Measurements from ENCODE around the gene TMEM82. TPM values are rescaled to one million over a fixed set of nuclear protein-coding genes. Genes with fewer than 3 reads are reported as not detected.

The TMEM82 gene
- total RNA-seq, 2 experiments from 2014 or later: not detected

GRCh38 chr1:15733218-15733725 lies 9.0 kb upstream of the TMEM82 start:
- H3K9me3 Mint-ChIP-seq: no peaks in the 10 kb centered on the region
- DNase-seq (no peak), ATAC-seq (ENCODE audit: poor library complexity) (no peak)
- peaks cover 46% of the 10 kb centered on the region for H3K36me3 ChIP-seq (ENCODE audit: insufficient read depth, low read length)
- POLR2A ChIA-PET: no interaction called here
- CTCF ChIA-PET: no interaction called here
- no peaks in the 10 kb centered on the region for H3K4me1 ChIP-seq (ENCODE audit: insufficient read depth, low read length)
- no peak overlapping the region for H3K27ac Mint-ChIP-seq
- peaks cover 33% of the 10 kb centered on the region for H3K36me3 Mint-ChIP-seq (ENCODE audit: low read depth)
- H3K4me1 Mint-ChIP-seq (ENCODE audit: low read depth): no peaks in the 10 kb centered on the region
- H3K9me3 ChIP-seq (ENCODE audit: control insufficient read depth in 1 of 2, insufficient read depth in 1 of 2, low read length in 2 of 2): no peaks in the 10 kb centered on the region
- TF ChIP-seq, protein P1, sequence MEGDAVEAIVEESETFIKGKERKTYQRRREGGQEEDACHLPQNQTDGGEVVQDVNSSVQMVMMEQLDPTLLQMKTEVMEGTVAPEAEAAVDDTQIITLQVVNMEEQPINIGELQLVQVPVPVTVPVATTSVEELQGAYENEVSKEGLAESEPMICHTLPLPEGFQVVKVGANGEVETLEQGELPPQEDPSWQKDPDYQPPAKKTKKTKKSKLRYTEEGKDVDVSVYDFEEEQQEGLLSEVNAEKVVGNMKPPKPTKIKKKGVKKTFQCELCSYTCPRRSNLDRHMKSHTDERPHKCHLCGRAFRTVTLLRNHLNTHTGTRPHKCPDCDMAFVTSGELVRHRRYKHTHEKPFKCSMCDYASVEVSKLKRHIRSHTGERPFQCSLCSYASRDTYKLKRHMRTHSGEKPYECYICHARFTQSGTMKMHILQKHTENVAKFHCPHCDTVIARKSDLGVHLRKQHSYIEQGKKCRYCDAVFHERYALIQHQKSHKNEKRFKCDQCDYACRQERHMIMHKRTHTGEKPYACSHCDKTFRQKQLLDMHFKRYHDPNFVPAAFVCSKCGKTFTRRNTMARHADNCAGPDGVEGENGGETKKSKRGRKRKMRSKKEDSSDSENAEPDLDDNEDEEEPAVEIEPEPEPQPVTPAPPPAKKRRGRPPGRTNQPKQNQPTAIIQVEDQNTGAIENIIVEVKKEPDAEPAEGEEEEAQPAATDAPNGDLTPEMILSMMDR (IDR thresholded peaks at IDR 0.05): no peak
- H3K27me3 ChIP-seq (ENCODE audit: control insufficient read depth in 1 of 2, insufficient read depth in 2 of 2, low read length in 2 of 2): no peaks in the 10 kb centered on the region
- no peak overlapping the region for H3K4me3 Mint-ChIP-seq
- no peaks in the 10 kb centered on the region for H3K27me3 Mint-ChIP-seq
- H3K4me3 ChIP-seq (ENCODE audit: low read length): no peak overlapping the region
- H3K27ac ChIP-seq (ENCODE audit: low read depth in 1 of 2, low read length in 2 of 2): no peak overlapping the region
- intact Hi-C loops (cut with DNase I, micrococcal nuclease): no loop called here

DNA sequence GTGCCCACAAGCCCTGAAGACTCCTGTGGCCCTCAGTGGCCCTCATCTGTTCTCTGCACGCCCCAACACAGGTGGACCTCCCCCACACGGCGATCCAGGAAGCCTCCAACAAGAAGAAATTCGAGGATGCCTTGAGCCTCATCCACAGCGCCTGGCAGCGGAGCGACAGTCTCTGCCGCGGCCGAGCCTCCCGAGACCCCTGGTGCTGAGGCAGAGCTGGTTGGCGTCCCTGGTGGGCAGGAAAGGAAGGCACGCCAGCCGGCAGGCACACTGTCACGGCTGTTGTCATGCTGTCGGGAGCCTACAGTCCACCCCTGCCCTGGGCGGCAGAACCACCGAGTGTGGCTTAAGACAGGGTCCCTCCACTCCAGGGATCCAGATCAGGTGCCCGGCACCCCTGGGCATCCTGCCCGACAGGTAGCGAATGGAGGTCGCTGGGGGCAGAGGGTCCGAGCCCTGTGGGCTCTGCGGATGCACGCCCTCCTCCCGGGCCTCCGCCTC lies 8.5 kb upstream of the TMEM82 start:
- no peak for DNase-seq
- H3K9me3 ChIP-seq (ENCODE audit: control insufficient read depth in 1 of 2, insufficient read depth in 1 of 2, low read length in 2 of 2): no peaks in the 10 kb centered on the region
- TF ChIP-seq, protein P1 (IDR thresholded peaks at IDR 0.05): no peak
- ChIA-PET CTCF (no interaction called here), POLR2A (no interaction called here)
- Mint-ChIP-seq H3K9me3 (no peaks in the 10 kb centered on the region), H3K27me3 (no peaks in the 10 kb centered on the region), H3K4me1 (ENCODE audit: low read depth) (no peaks in the 10 kb centered on the region), H3K27ac (no peak overlapping the region), H3K4me3 (no peak overlapping the region), H3K36me3 (ENCODE audit: low read depth) (peaks cover 28% of the 10 kb centered on the region)
- H3K4me3 ChIP-seq (ENCODE audit: low read length): no peak overlapping the region
- no peaks in the 10 kb centered on the region for H3K27me3 ChIP-seq (ENCODE audit: control insufficient read depth in 1 of 2, insufficient read depth in 2 of 2, low read length in 2 of 2)
- H3K4me1 ChIP-seq (ENCODE audit: insufficient read depth, low read length): no peaks in the 10 kb centered on the region
- no peak for ATAC-seq (ENCODE audit: poor library complexity)
- intact Hi-C loops (cut with DNase I, micrococcal nuclease): no loop called here
- peaks cover 41% of the 10 kb centered on the region for H3K36me3 ChIP-seq (ENCODE audit: insufficient read depth, low read length)
- no peak overlapping the region for H3K27ac ChIP-seq (ENCODE audit: low read depth in 1 of 2, low read length in 2 of 2)

DNA sequence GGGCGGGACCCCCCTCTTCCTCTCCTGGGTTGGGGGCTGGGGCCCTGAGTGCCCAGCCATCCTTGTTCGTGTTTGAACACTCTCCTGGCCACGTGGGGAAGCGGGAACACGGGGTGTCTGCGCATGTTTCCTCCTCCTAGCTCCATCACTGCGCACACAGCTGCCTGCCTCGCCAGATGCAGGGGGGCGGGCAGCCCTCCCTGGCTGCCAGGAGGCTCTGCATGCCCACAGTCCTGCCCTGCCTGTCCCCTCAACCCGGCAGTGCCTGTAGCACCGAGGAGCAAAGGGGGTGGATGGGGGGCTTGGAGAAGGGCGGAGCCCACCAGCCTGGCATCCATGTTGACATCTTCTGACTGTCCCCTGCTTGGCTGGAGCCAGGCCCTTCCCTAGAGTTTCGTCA lies 8.0 kb upstream of the TMEM82 start:
- H3K9me3 ChIP-seq (ENCODE audit: control insufficient read depth in 1 of 2, insufficient read depth in 1 of 2, low read length in 2 of 2): no peaks in the 10 kb centered on the region
- intact Hi-C loops (cut with DNase I, micrococcal nuclease): no loop called here
- ChIA-PET CTCF (no interaction called here), POLR2A (no interaction called here)
- Mint-ChIP-seq H3K4me1 (ENCODE audit: low read depth) (no peaks in the 10 kb centered on the region), H3K27ac (no peak overlapping the region), H3K9me3 (no peaks in the 10 kb centered on the region), H3K4me3 (no peak overlapping the region), H3K27me3 (no peaks in the 10 kb centered on the region), H3K36me3 (ENCODE audit: low read depth) (peaks cover 22% of the 10 kb centered on the region)
- TF ChIP-seq, protein P1 (IDR thresholded peaks at IDR 0.05): no peak
- no peaks in the 10 kb centered on the region for H3K4me1 ChIP-seq (ENCODE audit: insufficient read depth, low read length)
- H3K27ac ChIP-seq (ENCODE audit: low read depth in 1 of 2, low read length in 2 of 2): no peak overlapping the region
- no peak overlapping the region for H3K4me3 ChIP-seq (ENCODE audit: low read length)
- ATAC-seq (ENCODE audit: poor library complexity) (no peak), DNase-seq (no peak)
- H3K27me3 ChIP-seq (ENCODE audit: control insufficient read depth in 1 of 2, insufficient read depth in 2 of 2, low read length in 2 of 2): no peaks in the 10 kb centered on the region
- peaks cover 36% of the 10 kb centered on the region for H3K36me3 ChIP-seq (ENCODE audit: insufficient read depth, low read length)

Measured in CD4-positive, alpha-beta T cell (primary cell).